ENCODE data around the gene TROAP.

The TROAP gene

GRCh38 chr12:49296034-49296835 lies 26.8 kb upstream of the TROAP start:
- Histone ChIP-seq H3K36me3 (no peaks in the 10 kb centered on the region), H3K4me3 (ENCODE audit: low read depth in 1 of 2, low read length in 1 of 2) (peak overlapping the region; percentile 35 to 52)

GRCh38 chr12:49296836-49297694 lies 26.0 kb upstream of the TROAP start:
- Histone ChIP-seq H3K4me3 (ENCODE audit: low read depth in 1 of 2, low read length in 1 of 2) (peak overlapping the region; percentile 35 to 52), H3K27me3 (peaks cover 99% of the 10 kb centered on the region), H3K4me1 (ENCODE audit: control insufficient read depth in 1 of 2, insufficient read depth in 1 of 2, low read depth in 1 of 2, low read length in 1 of 2) (peaks cover 15 to 28% of the 10 kb centered on the region in 2 experiments), H3K27ac (no peak overlapping the region), H3K9me3 (no peaks in the 10 kb centered on the region), H3K36me3 (no peaks in the 10 kb centered on the region)
- TF ChIP-seq CTCF (IDR thresholded peaks at IDR 0.05): no peak

More at GRCh38 chr12:49296034-49296835, 26.8 kb upstream of the TROAP start:
- Histone ChIP-seq H3K27me3 (peaks cover 100% of the 10 kb centered on the region), H3K27ac (no peak overlapping the region), H3K4me1 (ENCODE audit: control insufficient read depth in 1 of 2, insufficient read depth in 1 of 2, low read depth in 1 of 2, low read length in 1 of 2) (peaks cover 15 to 28% of the 10 kb centered on the region in 2 experiments), H3K9me3 (no peaks in the 10 kb centered on the region)
- peak; percentile 50 for TF ChIP-seq CTCF (IDR thresholded peaks at IDR 0.05)

GRCh38 chr12:49297695-49298060 lies 25.4 kb upstream of the TROAP start:
- TF ChIP-seq CTCF (IDR thresholded peaks at IDR 0.05): no peak
- no peaks in the 10 kb centered on the region for H3K36me3 ChIP-seq
- no peaks in the 10 kb centered on the region for H3K9me3 ChIP-seq
- no peak overlapping the region for H3K27ac ChIP-seq
- H3K27me3 ChIP-seq: peaks cover 96% of the 10 kb centered on the region
- peaks cover 15 to 28% of the 10 kb centered on the region in 2 experiments for H3K4me1 ChIP-seq (ENCODE audit: control insufficient read depth in 1 of 2, insufficient read depth in 1 of 2, low read depth in 1 of 2, low read length in 1 of 2)
- peak overlapping the region in 1 of 2 experiments; percentile 52 for H3K4me3 ChIP-seq (ENCODE audit: low read depth in 1 of 2, low read length in 1 of 2)

GRCh38 chr12:49298160-49298559 lies 24.9 kb upstream of the TROAP start:
- Histone ChIP-seq H3K9me3 (no peaks in the 10 kb centered on the region), H3K27ac (no peak overlapping the region), H3K36me3 (no peaks in the 10 kb centered on the region), H3K27me3 (peaks cover 96% of the 10 kb centered on the region), H3K4me3 (ENCODE audit: low read depth in 1 of 2, low read length in 1 of 2) (no peak overlapping the region), H3K4me1 (ENCODE audit: control insufficient read depth in 1 of 2, insufficient read depth in 1 of 2, low read depth in 1 of 2, low read length in 1 of 2) (peaks cover 15 to 28% of the 10 kb centered on the region in 2 experiments)
- no peak for TF ChIP-seq CTCF (IDR thresholded peaks at IDR 0.05)

- Histone ChIP-seq H3K4me1 (ENCODE audit: control insufficient read depth in 1 of 2, insufficient read depth in 1 of 2, low read depth in 1 of 2, low read length in 1 of 2) (peaks cover 6 to 10% of the 10 kb centered on the region in 2 experiments), H3K27ac (no peak overlapping the region), H3K9me3 (no peaks in the 10 kb centered on the region), H3K4me3 (ENCODE audit: low read depth in 1 of 2, low read length in 1 of 2) (no peak overlapping the region), H3K36me3 (no peaks in the 10 kb centered on the region), H3K27me3 (peaks cover 61% of the 10 kb centered on the region)
- no peak for TF ChIP-seq CTCF (IDR thresholded peaks at IDR 0.05)
These were observed 21.3 kb upstream of the TROAP start for GRCh38 chr12:49301760-49302159.
